Measurements from ENCODE around the gene IGFBP1. TPM values are rescaled to one million over a fixed set of nuclear protein-coding genes. Genes with fewer than 3 reads are reported as not detected.
A peak's percentile ranks its signal among the peaks of the same experiment; 100 is the strongest.

Gene IGFBP1
- total and polyA plus RNA-seq, 2 of the 13 experiments (the other 11 are each of a cell fraction or from before 2014, with no cell fraction given) = 5.4 to 885 TPM

DNA sequence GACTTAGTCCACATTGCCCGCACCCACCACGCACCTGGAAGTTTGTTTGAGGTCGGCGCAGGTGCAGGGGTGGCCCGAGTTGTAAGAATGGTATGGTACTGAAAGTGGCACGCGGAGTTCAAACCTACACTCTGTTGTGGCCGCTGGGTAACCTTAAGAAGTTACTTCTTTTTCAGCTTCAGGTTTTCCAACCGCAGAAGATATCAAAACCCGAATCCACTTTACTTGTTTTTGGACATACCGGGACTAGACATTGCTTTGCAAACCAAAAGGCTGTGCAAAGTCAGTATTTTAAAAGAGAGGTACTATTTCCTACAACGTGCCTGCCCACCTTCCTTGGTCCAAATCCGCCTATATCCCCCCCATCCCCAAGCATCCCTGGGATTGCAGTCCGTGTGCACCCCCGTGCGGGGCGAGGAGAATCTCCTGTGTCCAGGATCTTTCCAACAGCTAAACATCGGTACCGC is 31.7 kb downstream of the IGFBP1 start:
- H3K27me3 ChIP-seq (ENCODE audit: control insufficient read depth in 1 of 2, insufficient read depth in 2 of 2, low read length in 2 of 2) = peaks cover 7 to 47% of the 10 kb centered on the region in 2 experiments; a peak in 4 of 5 replicates
- H3K4me1 ChIP-seq (ENCODE audit: insufficient read depth, low read length) = peaks cover 27% of the 10 kb centered on the region
- peak overlapping the region in 2 of 3 experiments; percentile 42 to 61; a peak in 3 of 6 replicates for H3K4me3 ChIP-seq (replicated peaks in 1 of 3; ENCODE audit: insufficient read depth in 1 of 3, low read depth in 2 of 3, low read length in 3 of 3)
- intact Hi-C loops (cut with micrococcal nuclease; ENCODE audit: unreplicated experiment) = loop anchor here (10.0 kb wide), 1 partner anchor 295 kb away; no protein-coding TSS in a partner anchor
- in situ Hi-C loops (cut with HindIII; ENCODE audit: extremely low pct_ligation_motif_present, low pct_unique_long_range_greater_than_20kb) = loop anchor here (5.0 to 10.0 kb wide), 3 partner anchors 432 to 1265 kb away; no protein-coding TSS in a partner anchor
- FAIRE-seq (no peak), DNase-seq (ENCODE audit: low spot score) (no peak), ATAC-seq (no peak)
- peaks cover 7% of the 10 kb centered on the region; the same call in 1 of the 2 replicates for H4K20me1 ChIP-seq (ENCODE audit: insufficient read depth, low read length)
- POLR2A ChIA-PET = no interaction called here
- no peaks in the 10 kb centered on the region for H3K79me2 ChIP-seq (ENCODE audit: insufficient read depth, low read length)
- H3K36me3 ChIP-seq (replicated peaks in 1 of 2; ENCODE audit: control insufficient read depth in 1 of 2, insufficient read depth in 2 of 2, low read length in 2 of 2) = no peaks in the 10 kb centered on the region
- peak overlapping the region; percentile 41; the same call in 1 of the 2 replicates for H3K4me2 ChIP-seq (ENCODE audit: low read depth, low read length)
- no peak overlapping the region for H3K27ac ChIP-seq (ENCODE audit: extremely low read length, insufficient read depth, low read length)
- no peak overlapping the region for H2AFZ ChIP-seq (ENCODE audit: low read length)
- WGBS (ENCODE audit: low lambda C conversion rate) = 64% methylated on average over 19 of the region's 19 CpGs
- no TSS peak for BruUV-seq (replicated peaks)
- H3K9ac ChIP-seq (ENCODE audit: insufficient read depth, low read depth, low read length) = peak overlapping the region; percentile 12; the same call in 1 of the 2 replicates
- CTCF ChIA-PET (ENCODE audit: low intra/inter-chr PET ratio, low total read pairs) = no interaction called here
- H3K9me3 ChIP-seq (ENCODE audit: low read length) = no peaks in the 10 kb centered on the region
- TF ChIP-seq TBL1XR1 (IDR thresholded peaks at IDR 0.05; ENCODE audit: borderline replicate concordance, low read length, partially characterized antibody) (no peak), BRD4 (CRISPR knock-in tag; IDR thresholded peaks at IDR 0.05) (no peak), ZNF407 (CRISPR knock-in tag; IDR thresholded peaks at IDR 0.05; ENCODE audit: not compliant biosample characterization) (no peak), HOXA7 (CRISPR knock-in tag; IDR thresholded peaks at IDR 0.05) (no peak), SMARCC2 (IDR thresholded peaks at IDR 0.05) (no peak), NFYB (CRISPR knock-in tag; IDR thresholded peaks at IDR 0.05) (no peak), ATRX (CRISPR knock-in tag; IDR thresholded peaks at IDR 0.05; ENCODE audit: borderline replicate concordance) (no peak), ZNF652 (CRISPR knock-in tag; IDR thresholded peaks at IDR 0.05; ENCODE audit: borderline replicate concordance, low read depth) (no peak), DMAP1 (CRISPR knock-in tag; IDR thresholded peaks at IDR 0.05) (no peak), ZNF605 (CRISPR knock-in tag; IDR thresholded peaks at IDR 0.05) (no peak)
- TF ChIP-seq, protein P1, sequence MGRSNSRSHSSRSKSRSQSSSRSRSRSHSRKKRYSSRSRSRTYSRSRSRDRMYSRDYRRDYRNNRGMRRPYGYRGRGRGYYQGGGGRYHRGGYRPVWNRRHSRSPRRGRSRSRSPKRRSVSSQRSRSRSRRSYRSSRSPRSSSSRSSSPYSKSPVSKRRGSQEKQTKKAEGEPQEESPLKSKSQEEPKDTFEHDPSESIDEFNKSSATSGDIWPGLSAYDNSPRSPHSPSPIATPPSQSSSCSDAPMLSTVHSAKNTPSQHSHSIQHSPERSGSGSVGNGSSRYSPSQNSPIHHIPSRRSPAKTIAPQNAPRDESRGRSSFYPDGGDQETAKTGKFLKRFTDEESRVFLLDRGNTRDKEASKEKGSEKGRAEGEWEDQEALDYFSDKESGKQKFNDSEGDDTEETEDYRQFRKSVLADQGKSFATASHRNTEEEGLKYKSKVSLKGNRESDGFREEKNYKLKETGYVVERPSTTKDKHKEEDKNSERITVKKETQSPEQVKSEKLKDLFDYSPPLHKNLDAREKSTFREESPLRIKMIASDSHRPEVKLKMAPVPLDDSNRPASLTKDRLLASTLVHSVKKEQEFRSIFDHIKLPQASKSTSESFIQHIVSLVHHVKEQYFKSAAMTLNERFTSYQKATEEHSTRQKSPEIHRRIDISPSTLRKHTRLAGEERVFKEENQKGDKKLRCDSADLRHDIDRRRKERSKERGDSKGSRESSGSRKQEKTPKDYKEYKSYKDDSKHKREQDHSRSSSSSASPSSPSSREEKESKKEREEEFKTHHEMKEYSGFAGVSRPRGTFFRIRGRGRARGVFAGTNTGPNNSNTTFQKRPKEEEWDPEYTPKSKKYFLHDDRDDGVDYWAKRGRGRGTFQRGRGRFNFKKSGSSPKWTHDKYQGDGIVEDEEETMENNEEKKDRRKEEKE (IDR thresholded peaks at IDR 0.05) = no peak
- TF ChIP-seq, protein P2, sequence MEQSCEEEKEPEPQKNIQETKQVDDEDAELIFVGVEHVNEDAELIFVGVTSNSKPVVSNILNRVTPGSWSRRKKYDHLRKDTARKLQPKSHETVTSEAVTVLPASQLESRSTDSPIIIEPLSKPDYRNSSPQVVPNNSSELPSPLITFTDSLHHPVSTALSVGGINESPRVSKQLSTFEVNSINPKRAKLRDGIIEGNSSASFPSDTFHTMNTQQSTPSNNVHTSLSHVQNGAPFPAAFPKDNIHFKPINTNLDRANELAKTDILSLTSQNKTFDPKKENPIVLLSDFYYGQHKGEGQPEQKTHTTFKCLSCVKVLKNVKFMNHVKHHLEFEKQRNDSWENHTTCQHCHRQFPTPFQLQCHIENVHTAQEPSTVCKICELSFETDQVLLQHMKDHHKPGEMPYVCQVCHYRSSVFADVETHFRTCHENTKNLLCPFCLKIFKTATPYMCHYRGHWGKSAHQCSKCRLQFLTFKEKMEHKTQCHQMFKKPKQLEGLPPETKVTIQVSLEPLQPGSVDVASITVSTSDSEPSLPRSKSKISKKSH (CRISPR knock-in tag; IDR thresholded peaks at IDR 0.05; ENCODE audit: borderline replicate concordance) = no peak

Data from HepG2 (cell line).